HEK293 (cell line): ENCODE measurements around the gene MRPL20.
A peak's percentile ranks its signal among the peaks of the same experiment; 100 is the strongest.
"Not testable (repeated sequence)": the region's sequence is repeated elsewhere in the genome, so short reads cannot be mapped to it uniquely, and the experiment has no call there.

Experiments
- CTCF ChIA-PET: fragments of 350-600 bp; formaldehyde crosslinking; extraction: SDS; loops from one replicate; lab custom pipeline; 2021; ENCODE audit warnings: antibody characterized with exemption; lab: Yijun Ruan, JAX
- POLR2A ChIA-PET: fragments of 300-600 bp; formaldehyde crosslinking; extraction: SDS; loops from one replicate; lab custom pipeline; 2020; ENCODE audit warnings: antibody characterized with exemption, inconsistent platforms; lab: Yijun Ruan, JAX
- H3K27ac ChIP-seq: fragments of 200-500 bp; sonication (Bioruptor generic); 2 replicates; pipeline ENCODE4 v1.5.1; 2014; ENCODE audit warnings: low read depth, low read length, control low read depth, inconsistent platforms; ENCODE audit errors: extremely low read depth
- H3K36me3 ChIP-seq, 2 experiments: fragments of 200-500 bp in 1 of 2; sonication (Bioruptor generic) in 1 of 2; 1 replicate in 1 of 2; 2 replicates in 1 of 2; pipeline ENCODE4 v1.5.1; 2014 to 2017; ENCODE audit warnings: inconsistent platforms in 2 of 2, low read length in 2 of 2; ENCODE audit not compliant: control insufficient read depth in 2 of 2, insufficient read depth in 1 of 2
- H3K4me1 ChIP-seq: fragments of 200-500 bp; sonication (Bioruptor generic); 2 replicates; pipeline ENCODE4 v1.5.1; 2014; ENCODE audit warnings: mild to moderate bottlenecking, low read length, inconsistent platforms; ENCODE audit not compliant: control insufficient read depth, insufficient read depth
- H3K4me3 ChIP-seq: 2 replicates; pipeline ENCODE4 v1.5.1; 2011; ENCODE audit warnings: low read depth, mild to moderate bottlenecking, control low read depth, low read length, moderate library complexity
- H3K9me3 ChIP-seq: fragments of 200-500 bp; sonication (Bioruptor generic); 2 replicates; pipeline ENCODE4 v1.5.1; 2014; ENCODE audit warnings: low read depth, low read length, inconsistent platforms; ENCODE audit not compliant: control insufficient read depth, insufficient read depth
- BCL11A ChIP-seq: fragments of 450-650 bp; formaldehyde crosslinking; IDR thresholded peaks from 2 replicates; pipeline ENCODE4 v1.5.1; 2016; ENCODE audit warnings: low read depth, missing biosample characterization, missing genetic modification characterization
- BCL6B ChIP-seq: fragments of 450-650 bp; formaldehyde crosslinking; IDR thresholded peaks from 2 replicates; pipeline ENCODE4 v1.5.1; 2017; ENCODE audit warnings: missing biosample characterization, missing genetic modification characterization
- CTCF ChIP-seq: fragments of 450-650 bp; formaldehyde crosslinking; IDR thresholded peaks from 2 replicates; pipeline ENCODE4 v1.5.1; 2016; ENCODE audit warnings: missing biosample characterization, missing genetic modification characterization
- GLIS1 ChIP-seq: fragments of 450-650 bp; formaldehyde crosslinking; IDR thresholded peaks from 2 replicates; pipeline ENCODE4 v1.5.1; 2016; ENCODE audit warnings: missing biosample characterization, missing genetic modification characterization
- GLIS2 ChIP-seq: fragments of 450-650 bp; formaldehyde crosslinking; IDR thresholded peaks from 2 replicates; pipeline ENCODE4 v1.5.1; 2016; ENCODE audit warnings: missing biosample characterization, missing genetic modification characterization
- KLF7 ChIP-seq: fragments of 450-650 bp; formaldehyde crosslinking; IDR thresholded peaks from 2 replicates; pipeline ENCODE4 v1.5.1; 2016; ENCODE audit warnings: missing biosample characterization, missing genetic modification characterization, borderline replicate concordance
- KLF8 ChIP-seq: fragments of 450-650 bp; formaldehyde crosslinking; IDR thresholded peaks from 2 replicates; pipeline ENCODE4 v1.5.1; 2016; ENCODE audit warnings: missing biosample characterization, missing genetic modification characterization
- SALL2 ChIP-seq: fragments of 450-650 bp; formaldehyde crosslinking; IDR thresholded peaks from 2 replicates; pipeline ENCODE4 v1.5.0; 2017; ENCODE audit warnings: missing biosample characterization, mild to moderate bottlenecking, missing genetic modification characterization, borderline replicate concordance
- SP7 ChIP-seq: fragments of 450-650 bp; formaldehyde crosslinking; IDR thresholded peaks from 2 replicates; pipeline ENCODE4 v1.5.1; 2016; ENCODE audit warnings: missing biosample characterization, missing genetic modification characterization
- ZBTB17 ChIP-seq: fragments of 450-650 bp; formaldehyde crosslinking; IDR thresholded peaks from 2 replicates; pipeline ENCODE4 v1.5.1; 2016; ENCODE audit warnings: missing biosample characterization, missing genetic modification characterization
- ZBTB26 ChIP-seq: fragments of 450-650 bp; formaldehyde crosslinking; optimal IDR thresholded peaks from 2 replicates; pipeline ENCODE3; 2016; ENCODE audit warnings: missing biosample characterization, mild to moderate bottlenecking, missing genetic modification characterization
- ZBTB48 ChIP-seq: fragments of 450-650 bp; formaldehyde crosslinking; IDR thresholded peaks from 2 replicates; pipeline ENCODE4 v1.5.1; 2016; ENCODE audit warnings: missing biosample characterization, missing genetic modification characterization
- ZFP69B ChIP-seq: fragments of 450-650 bp; formaldehyde crosslinking; IDR thresholded peaks from 2 replicates; pipeline ENCODE4 v1.5.1; 2016; ENCODE audit warnings: missing biosample characterization, missing genetic modification characterization
- ZNF121 ChIP-seq: fragments of 450-650 bp; formaldehyde crosslinking; IDR thresholded peaks from 2 replicates; pipeline ENCODE4 v1.5.1; 2016; ENCODE audit warnings: missing biosample characterization, missing genetic modification characterization
- ZNF174 ChIP-seq: fragments of 450-650 bp; formaldehyde crosslinking; IDR thresholded peaks from 2 replicates; pipeline ENCODE4 v1.5.0; 2017; ENCODE audit warnings: missing biosample characterization, mild to moderate bottlenecking, missing genetic modification characterization
- ZNF335 ChIP-seq: fragments of 450-650 bp; formaldehyde crosslinking; conservative IDR thresholded peaks from 2 replicates; pipeline ENCODE4 v1.5.1; 2016; ENCODE audit warnings: missing biosample characterization, missing genetic modification characterization
- ZNF341 ChIP-seq: fragments of 450-650 bp; formaldehyde crosslinking; IDR thresholded peaks from 2 replicates; pipeline ENCODE4; 2016; ENCODE audit warnings: low read depth, missing biosample characterization, missing genetic modification characterization
- ZNF48 ChIP-seq: fragments of 450-650 bp; formaldehyde crosslinking; IDR thresholded peaks from 2 replicates; pipeline ENCODE4 v1.5.1; 2016; ENCODE audit warnings: missing biosample characterization, missing genetic modification characterization
- ZNF623 ChIP-seq: fragments of 450-650 bp; formaldehyde crosslinking; IDR thresholded peaks from 2 replicates; pipeline ENCODE4 v1.5.1; 2016; ENCODE audit warnings: missing biosample characterization, missing genetic modification characterization
- ZNF776 ChIP-seq: fragments of 450-650 bp; formaldehyde crosslinking; IDR thresholded peaks from 2 replicates; pipeline ENCODE4 v1.5.0; 2017; ENCODE audit warnings: missing biosample characterization, missing genetic modification characterization, borderline replicate concordance
- ZNF777 ChIP-seq: fragments of 450-650 bp; formaldehyde crosslinking; IDR thresholded peaks from 2 replicates; pipeline ENCODE4 v1.5.1; 2017; ENCODE audit warnings: missing biosample characterization, missing genetic modification characterization, borderline replicate concordance

The MRPL20 gene

GRCh38 chr1:1411626-1412025 lies 4.5 kb upstream of the MRPL20 start (continued):
- TF ChIP-seq GLIS2 (tag by site-specific recombination) (no peak), ZNF776 (tag by site-specific recombination) (no peak), ZNF777 (tag by site-specific recombination) (no peak), CTCF (tag by site-specific recombination) (no peak), KLF8 (tag by site-specific recombination) (no peak), BCL11A (no peak), SALL2 (no peak), ZNF341 (tag by site-specific recombination) (no peak), SP7 (no peak)

DNA sequence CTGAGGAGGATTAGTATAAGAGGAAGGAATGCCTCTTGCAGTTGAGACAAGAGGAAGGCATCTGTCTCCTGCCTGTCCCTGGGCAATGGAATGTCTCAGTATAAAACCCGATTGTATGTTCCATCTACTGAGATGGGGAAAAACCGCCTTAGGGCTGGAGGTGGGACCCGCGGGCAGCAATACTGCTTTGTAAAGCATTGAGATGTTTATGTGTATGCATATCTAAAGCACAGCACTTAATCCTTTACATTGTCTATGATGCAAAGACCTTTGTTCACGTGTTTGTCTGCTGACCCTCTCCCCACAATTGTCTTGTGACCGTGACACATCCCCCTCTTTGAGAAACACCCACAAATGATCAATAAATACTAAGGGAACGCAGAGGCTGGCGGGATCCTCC lies 3.1 kb upstream of the MRPL20 start:
- peaks cover 8 to 28% of the 10 kb centered on the region in 2 experiments; a peak in 2 of 3 replicates for H3K36me3 ChIP-seq
- not testable (repeated sequence) for H3K9me3 ChIP-seq, H3K4me3 ChIP-seq, H3K4me1 ChIP-seq, H3K27ac ChIP-seq
- ChIA-PET POLR2A (interaction anchor here (1.1 kb wide), 1 partner anchor 47 kb away, joined by 3 read pairs; no protein-coding TSS in a partner anchor), CTCF (interaction anchor here (0.9 to 2.8 kb wide), 2 partner anchors 31 to 499 kb away, joined by 3 to 14 read pairs; no protein-coding TSS in a partner anchor)
- TF ChIP-seq ZFP69B = 0 out of 2 replicates have a peak, but pooled peaks have one; percentile 19

- Histone ChIP-seq H3K9me3 (no peaks in the 10 kb centered on the region), H3K36me3 (peaks cover 19 to 51% of the 10 kb centered on the region in 2 experiments; a peak in 2 of 3 replicates), H3K4me3 (peak overlapping the region; percentile 84), H3K4me1 (no peaks in the 10 kb centered on the region), H3K27ac (peak overlapping the region; percentile 87)
- ChIA-PET CTCF (interaction anchor here (0.6 to 2.8 kb wide), 6 partner anchors 15 to 35 kb away, joined by 3 to 14 read pairs (median 3); no protein-coding TSS in a partner anchor), POLR2A (interaction anchor here (0.6 to 2.2 kb wide), 6 partner anchors 9 to 36 kb away, joined by 3 to 18 read pairs (median 6); partner anchors contain the start of genes AURKAIP1 and CCNL2)
- TF ChIP-seq ZNF341 (tag by site-specific recombination) = peak; percentile 57; the same call in 1 of the 2 replicates
- TF ChIP-seq SP7 = no peak
- peak; percentile 58 for TF ChIP-seq ZBTB17
- TF ChIP-seq ZNF174 (tag by site-specific recombination) = no peak
- peak; percentile 64; the same call in 1 of the 2 replicates for TF ChIP-seq CTCF (tag by site-specific recombination)
- TF ChIP-seq ZNF48 (tag by site-specific recombination) = no peak
- no peak for TF ChIP-seq BCL6B (tag by site-specific recombination)
- no peak for TF ChIP-seq ZBTB48 (tag by site-specific recombination)
- TF ChIP-seq SALL2 = no peak
- peak; percentile 1 for TF ChIP-seq ZBTB26 (tag by site-specific recombination)
- TF ChIP-seq ZNF623 = no peak
- TF ChIP-seq ZNF121 (tag by site-specific recombination) = peak; percentile 98
- 0 out of 2 replicates have a peak, but pooled peaks have one; percentile 15 for TF ChIP-seq ZNF335 (tag by site-specific recombination)
- TF ChIP-seq KLF7 (tag by site-specific recombination) = 0 out of 2 replicates have a peak, but pooled peaks have one; percentile 40
- no peak for TF ChIP-seq GLIS1 (tag by site-specific recombination)
Measured at GRCh38 chr1:1407636-1408318, 684 bp upstream of the MRPL20 start.
